ENCODE measurements around the gene OTULIN. TPM values are rescaled to one million over a fixed set of nuclear protein-coding genes. Genes with fewer than 3 reads are reported as not detected.

Gene OTULIN
- total RNA-seq, 1 experiment from 2014 or later, result 36.0 TPM

GRCh38 chr5:14730881-14731280 lies 66.4 kb downstream of the OTULIN start:
- Mint-ChIP-seq H3K27ac (ENCODE audit: unreplicated experiment) (no peak overlapping the region), H3K27me3 (ENCODE audit: unreplicated experiment) (no peaks in the 10 kb centered on the region), H3K9me3 (ENCODE audit: low read depth, unreplicated experiment) (no peaks in the 10 kb centered on the region), H3K36me3 (ENCODE audit: insufficient read depth, unreplicated experiment) (peaks cover 12% of the 10 kb centered on the region), H3K4me1 (ENCODE audit: low read depth, unreplicated experiment) (peaks cover 20% of the 10 kb centered on the region), H3K4me3 (ENCODE audit: low read depth, unreplicated experiment) (no peak overlapping the region)
- TF ChIP-seq CTCF (IDR thresholded peaks at IDR 0.05; ENCODE audit: unreplicated experiment), result no peak
- no TSS peak for BruUV-seq (replicated peaks)
- DNase-seq, result no peak
- intact Hi-C loops (cut with micrococcal nuclease; ENCODE audit: unreplicated experiment), result no loop called here
- CTCF ChIA-PET, result no interaction called here

- intact Hi-C loops (cut with micrococcal nuclease; ENCODE audit: unreplicated experiment), result no loop called here
- CTCF ChIA-PET, result no interaction called here
- BruUV-seq (replicated peaks), result no TSS peak
- DNase-seq, result no peak
- Mint-ChIP-seq H3K27ac (ENCODE audit: unreplicated experiment) (no peak overlapping the region), H3K27me3 (ENCODE audit: unreplicated experiment) (no peaks in the 10 kb centered on the region), H3K4me3 (ENCODE audit: low read depth, unreplicated experiment) (no peak overlapping the region), H3K4me1 (ENCODE audit: low read depth, unreplicated experiment) (no peaks in the 10 kb centered on the region), H3K9me3 (ENCODE audit: low read depth, unreplicated experiment) (no peaks in the 10 kb centered on the region), H3K36me3 (ENCODE audit: insufficient read depth, unreplicated experiment) (peaks cover 7% of the 10 kb centered on the region)
- TF ChIP-seq CTCF (IDR thresholded peaks at IDR 0.05; ENCODE audit: unreplicated experiment), result no peak
Observed at GRCh38 chr5:14732991-14733390, 68.5 kb downstream of the OTULIN start.

- no peak for DNase-seq
- peaks cover 7% of the 10 kb centered on the region for H3K36me3 Mint-ChIP-seq (ENCODE audit: insufficient read depth, unreplicated experiment)
- H3K27me3 Mint-ChIP-seq (ENCODE audit: unreplicated experiment), result no peaks in the 10 kb centered on the region
- no peak for TF ChIP-seq CTCF (IDR thresholded peaks at IDR 0.05; ENCODE audit: unreplicated experiment)
- no peaks in the 10 kb centered on the region for H3K4me1 Mint-ChIP-seq (ENCODE audit: low read depth, unreplicated experiment)
- intact Hi-C loops (cut with micrococcal nuclease; ENCODE audit: unreplicated experiment), result no loop called here
- H3K4me3 Mint-ChIP-seq (ENCODE audit: low read depth, unreplicated experiment), result no peak overlapping the region
- no peak overlapping the region for H3K27ac Mint-ChIP-seq (ENCODE audit: unreplicated experiment)
- BruUV-seq (replicated peaks), result no TSS peak
- no peaks in the 10 kb centered on the region for H3K9me3 Mint-ChIP-seq (ENCODE audit: low read depth, unreplicated experiment)
- CTCF ChIA-PET, result no interaction called here
Observed at GRCh38 chr5:14733661-14734060, 69.1 kb downstream of the OTULIN start.

- no peak for TF ChIP-seq CTCF (IDR thresholded peaks at IDR 0.05; ENCODE audit: unreplicated experiment)
- Mint-ChIP-seq H3K4me1 (ENCODE audit: low read depth, unreplicated experiment) (no peaks in the 10 kb centered on the region), H3K36me3 (ENCODE audit: insufficient read depth, unreplicated experiment) (peaks cover 7% of the 10 kb centered on the region), H3K27ac (ENCODE audit: unreplicated experiment) (no peak overlapping the region), H3K4me3 (ENCODE audit: low read depth, unreplicated experiment) (no peak overlapping the region), H3K9me3 (ENCODE audit: low read depth, unreplicated experiment) (no peaks in the 10 kb centered on the region), H3K27me3 (ENCODE audit: unreplicated experiment) (no peaks in the 10 kb centered on the region)
- intact Hi-C loops (cut with micrococcal nuclease; ENCODE audit: unreplicated experiment), result no loop called here
- CTCF ChIA-PET, result no interaction called here
- DNase-seq, result no peak
- no TSS peak for BruUV-seq (replicated peaks)
Observed at GRCh38 chr5:14734396-14734795, 69.9 kb downstream of the OTULIN start.

GRCh38 chr5:14735944-14736343 lies 71.4 kb downstream of the OTULIN start:
- no peak overlapping the region for H3K27ac Mint-ChIP-seq (ENCODE audit: unreplicated experiment)
- TF ChIP-seq CTCF (IDR thresholded peaks at IDR 0.05; ENCODE audit: unreplicated experiment), result no peak

More at GRCh38 chr5:14735944-14736343, 71.4 kb downstream of the OTULIN start:
- no peak for DNase-seq
- Mint-ChIP-seq H3K4me1 (ENCODE audit: low read depth, unreplicated experiment) (no peaks in the 10 kb centered on the region), H3K36me3 (ENCODE audit: insufficient read depth, unreplicated experiment) (peaks cover 7% of the 10 kb centered on the region), H3K27me3 (ENCODE audit: unreplicated experiment) (no peaks in the 10 kb centered on the region), H3K9me3 (ENCODE audit: low read depth, unreplicated experiment) (no peaks in the 10 kb centered on the region), H3K4me3 (ENCODE audit: low read depth, unreplicated experiment) (no peak overlapping the region)
- CTCF ChIA-PET, result no interaction called here
- no TSS peak for BruUV-seq (replicated peaks)
- intact Hi-C loops (cut with micrococcal nuclease; ENCODE audit: unreplicated experiment), result no loop called here
